ENCODE data around the gene CDC42SE2.
"Not testable (repeated sequence)": the region's sequence is repeated elsewhere in the genome, so short reads cannot be mapped to it uniquely, and the experiment has no call there.

CDC42SE2 gene

DNA sequence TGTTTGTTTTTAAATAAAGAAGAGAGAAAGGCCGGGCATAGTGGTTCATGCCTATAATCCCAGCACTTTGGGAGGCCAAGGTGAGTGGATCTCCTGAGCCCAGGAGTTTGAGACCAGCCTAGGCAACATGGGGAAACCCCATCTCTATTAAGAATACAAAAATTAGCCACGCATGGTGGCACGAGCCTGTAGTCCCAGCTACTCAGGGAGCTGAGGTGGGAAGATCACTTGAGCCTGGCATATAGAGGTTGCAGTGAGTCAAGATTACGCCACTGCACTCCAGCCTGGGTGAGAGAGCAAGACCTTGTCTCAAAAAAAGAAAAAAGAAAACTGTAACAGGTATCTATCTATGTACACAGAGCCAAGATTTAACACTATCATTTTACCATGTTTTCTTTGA, 34.2 kb upstream of the CDC42SE2 start:
- Mint-ChIP-seq H3K36me3 (ENCODE audit: low read depth) (no peaks in the 10 kb centered on the region), H3K4me3 (no peak overlapping the region), H3K27me3 (ENCODE audit: low read depth) (no peaks in the 10 kb centered on the region), H3K4me1 (ENCODE audit: low read depth) (peaks cover 4% of the 10 kb centered on the region), H3K27ac (no peak overlapping the region), H3K9me3 (no peaks in the 10 kb centered on the region)

DNA sequence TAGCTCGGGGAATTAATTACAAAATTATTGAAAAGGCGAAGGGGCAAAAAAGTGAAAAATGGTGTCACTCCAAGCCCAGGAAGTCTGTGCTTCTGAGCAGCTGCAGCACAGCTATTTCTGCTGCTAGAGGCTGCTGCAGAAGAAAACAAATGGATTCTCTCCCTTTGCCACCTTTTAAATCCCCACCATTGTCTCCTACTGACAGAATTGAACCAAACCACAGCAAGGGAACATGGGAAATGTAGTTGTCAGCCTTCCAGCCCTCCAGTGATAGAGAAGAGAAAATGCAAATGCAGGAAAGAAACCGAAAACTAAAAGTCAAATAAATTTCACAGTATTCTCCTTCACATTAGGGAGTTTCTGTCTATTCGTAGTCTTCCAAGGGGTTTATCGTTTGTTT, 33.4 kb upstream of the CDC42SE2 start:
- H3K27me3 Mint-ChIP-seq (ENCODE audit: low read depth), result no peaks in the 10 kb centered on the region
- H3K27ac Mint-ChIP-seq, result no peak overlapping the region
- H3K9me3 Mint-ChIP-seq, result no peaks in the 10 kb centered on the region
- H3K4me1 Mint-ChIP-seq (ENCODE audit: low read depth), result peaks cover 4% of the 10 kb centered on the region
- no peaks in the 10 kb centered on the region for H3K36me3 Mint-ChIP-seq (ENCODE audit: low read depth)
- no peak overlapping the region for H3K4me3 Mint-ChIP-seq

DNA sequence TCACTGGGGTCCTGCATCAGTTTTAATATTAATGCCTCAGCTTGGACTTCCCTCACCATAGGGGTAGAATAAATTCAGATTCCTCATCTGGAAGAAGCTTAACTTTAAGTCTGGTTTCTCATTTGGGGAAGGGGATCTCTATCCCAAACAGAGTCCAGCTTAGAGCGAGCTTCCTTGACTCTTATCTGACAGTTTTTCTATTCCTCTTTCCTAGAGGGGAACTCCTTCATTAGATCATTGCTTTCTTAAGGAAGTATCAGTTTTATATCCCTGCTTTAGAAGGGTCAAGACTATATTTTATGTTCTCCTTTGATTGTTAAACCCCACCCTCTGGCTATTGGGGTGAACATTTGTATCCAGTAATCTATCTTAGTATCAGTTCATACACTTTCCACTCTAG, 24.2 kb upstream of the CDC42SE2 start:
- Mint-ChIP-seq H3K9me3 (peaks cover 2% of the 10 kb centered on the region), H3K4me1 (ENCODE audit: low read depth) (peaks cover 7% of the 10 kb centered on the region), H3K27ac (no peak overlapping the region), H3K27me3 (ENCODE audit: low read depth) (no peaks in the 10 kb centered on the region), H3K4me3 (no peak overlapping the region), H3K36me3 (ENCODE audit: low read depth) (peaks cover 6% of the 10 kb centered on the region)

DNA sequence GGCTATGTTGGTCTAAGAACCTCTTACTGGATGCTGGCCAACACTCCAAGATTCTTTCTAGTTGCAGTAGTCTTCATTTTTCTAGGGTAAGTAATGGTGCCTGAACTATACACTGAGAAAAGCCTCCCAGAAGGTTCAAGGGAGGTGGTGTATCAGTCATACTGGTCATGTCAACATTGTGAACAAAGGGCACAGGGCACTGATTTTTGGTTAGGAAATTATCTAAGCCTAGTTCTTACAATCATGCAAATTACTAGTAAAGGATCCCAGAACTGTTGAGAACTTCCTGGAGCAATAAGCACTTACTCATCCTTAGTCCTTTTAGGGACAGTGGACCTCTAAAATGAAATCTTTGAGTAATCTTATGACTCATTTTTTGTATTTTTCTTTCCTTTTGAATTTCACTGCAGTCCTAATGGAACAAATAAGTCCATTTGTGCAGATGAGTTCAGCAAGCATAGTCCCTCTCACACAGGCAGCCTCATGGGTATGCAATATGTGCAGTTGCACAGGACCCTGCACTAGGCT, 21.1 kb upstream of the CDC42SE2 start:
- peaks cover 15% of the 10 kb centered on the region for H3K36me3 Mint-ChIP-seq (ENCODE audit: low read depth)
- H3K4me3 Mint-ChIP-seq, result no peak overlapping the region
- peaks cover 9% of the 10 kb centered on the region for H3K4me1 Mint-ChIP-seq (ENCODE audit: low read depth)
- peaks cover 10% of the 10 kb centered on the region for H3K9me3 Mint-ChIP-seq
- H3K27me3 Mint-ChIP-seq (ENCODE audit: low read depth), result no peaks in the 10 kb centered on the region
- no peak overlapping the region for H3K27ac Mint-ChIP-seq

DNA sequence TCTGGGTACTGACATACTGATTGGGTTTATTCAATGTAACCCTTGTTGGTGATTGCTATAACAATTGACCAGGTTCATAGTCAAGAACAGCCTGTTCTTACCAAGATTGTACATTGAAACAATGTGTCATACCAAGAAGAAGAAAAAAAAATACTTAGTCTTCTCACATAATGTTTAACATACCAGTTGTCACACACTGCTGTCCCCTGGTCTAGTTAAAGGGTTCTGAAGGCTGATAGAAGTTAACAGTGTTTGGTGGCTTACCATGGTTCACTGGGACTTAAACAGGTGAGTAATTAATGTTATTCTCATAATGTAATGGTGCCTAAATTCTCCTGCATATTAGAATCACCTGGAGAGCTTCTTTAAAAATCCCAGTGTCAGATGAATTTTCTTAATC, 18.5 kb upstream of the CDC42SE2 start:
- Mint-ChIP-seq H3K27ac (no peak overlapping the region), H3K27me3 (ENCODE audit: low read depth) (no peaks in the 10 kb centered on the region), H3K4me3 (no peak overlapping the region), H3K9me3 (peaks cover 10% of the 10 kb centered on the region), H3K36me3 (ENCODE audit: low read depth) (peaks cover 15% of the 10 kb centered on the region), H3K4me1 (ENCODE audit: low read depth) (peaks cover 21% of the 10 kb centered on the region)

DNA sequence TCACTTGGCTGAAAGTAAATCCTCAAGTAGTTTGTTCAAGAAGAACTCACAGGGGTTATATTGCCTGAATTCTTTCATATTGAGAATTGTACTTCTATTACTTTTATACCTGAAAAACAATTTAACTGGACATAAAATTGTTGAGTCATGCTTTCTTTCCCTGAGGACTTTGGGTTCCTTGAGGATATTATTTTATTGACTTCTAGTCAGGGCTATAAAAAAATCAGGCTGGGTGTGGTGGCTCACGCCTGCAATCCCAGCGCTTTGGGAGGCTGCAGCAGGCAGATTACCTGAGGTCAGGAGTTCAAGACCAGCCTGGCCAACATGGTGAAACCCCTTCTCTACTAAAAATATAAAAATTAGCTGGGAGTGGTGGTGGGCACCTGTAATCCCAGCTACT, 17.9 kb upstream of the CDC42SE2 start:
- Mint-ChIP-seq H3K4me3 (no peak overlapping the region), H3K27ac (no peak overlapping the region), H3K36me3 (ENCODE audit: low read depth) (peaks cover 15% of the 10 kb centered on the region), H3K9me3 (peaks cover 10% of the 10 kb centered on the region), H3K27me3 (ENCODE audit: low read depth) (no peaks in the 10 kb centered on the region), H3K4me1 (ENCODE audit: low read depth) (peaks cover 25% of the 10 kb centered on the region)

DNA sequence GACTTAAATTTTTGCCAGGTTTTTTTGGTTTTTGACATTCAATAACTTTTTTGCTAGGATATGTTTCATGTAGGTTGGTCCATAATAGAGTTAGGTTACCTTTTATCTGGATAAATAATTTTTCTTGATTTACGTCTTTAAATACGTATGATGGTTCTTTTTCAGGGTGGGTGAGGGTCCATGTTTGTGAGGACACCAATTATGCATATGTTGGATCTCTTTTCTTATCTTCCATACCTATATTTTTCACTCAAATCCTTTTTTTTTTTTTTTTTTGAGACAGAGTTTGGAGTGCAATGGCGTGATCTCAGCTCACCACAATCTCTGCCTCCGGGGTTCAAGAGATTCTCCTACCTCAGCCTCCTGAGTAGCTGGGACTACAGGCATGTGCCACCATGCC, 17.3 kb upstream of the CDC42SE2 start:
- Mint-ChIP-seq H3K27me3 (ENCODE audit: low read depth) (no peaks in the 10 kb centered on the region), H3K27ac (no peak overlapping the region), H3K36me3 (ENCODE audit: low read depth) (peaks cover 15% of the 10 kb centered on the region), H3K9me3 (peaks cover 10% of the 10 kb centered on the region), H3K4me1 (ENCODE audit: low read depth) (peaks cover 30% of the 10 kb centered on the region), H3K4me3 (no peak overlapping the region)

DNA sequence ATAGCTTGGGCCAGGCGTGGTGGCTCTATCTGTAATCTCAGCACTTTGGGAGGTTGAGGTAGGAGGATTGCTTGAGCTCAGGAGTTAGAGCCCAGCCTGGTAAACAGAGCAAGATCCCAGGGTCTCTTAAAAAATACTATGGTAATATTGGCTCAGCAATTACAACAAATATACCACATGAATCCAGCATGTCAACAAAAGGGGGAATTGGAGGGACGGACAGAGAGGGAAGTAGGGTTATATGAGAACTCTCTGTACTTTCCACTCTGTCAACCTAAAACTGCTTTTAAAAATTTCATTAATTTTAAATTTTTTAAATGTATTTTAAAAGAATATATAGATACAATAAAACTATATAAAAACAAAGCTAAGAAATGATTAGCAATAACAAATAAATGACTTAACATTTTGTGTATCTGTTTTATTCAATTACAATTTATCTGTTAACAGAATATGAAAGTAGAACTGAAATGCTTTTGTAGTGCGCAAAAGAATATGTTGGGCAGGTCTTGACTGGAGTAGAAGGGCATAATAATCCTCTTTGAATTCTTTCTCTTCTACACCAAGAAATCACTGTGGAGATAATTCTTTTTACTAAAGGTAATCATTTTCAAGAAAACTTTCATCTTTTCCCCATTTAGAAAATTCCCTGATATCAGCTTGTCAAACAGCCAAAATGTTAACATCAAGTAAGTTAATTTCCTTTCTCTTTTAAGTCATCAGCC, 12.9 kb upstream of the CDC42SE2 start:
- H3K4me3 Mint-ChIP-seq, result peak overlapping the region; percentile 80
- peaks cover 44% of the 10 kb centered on the region for H3K4me1 Mint-ChIP-seq (ENCODE audit: low read depth)
- peak overlapping the region; percentile 94 for H3K27ac Mint-ChIP-seq
- peaks cover 1% of the 10 kb centered on the region for H3K9me3 Mint-ChIP-seq
- no peaks in the 10 kb centered on the region for H3K27me3 Mint-ChIP-seq (ENCODE audit: low read depth)
- peaks cover 8% of the 10 kb centered on the region for H3K36me3 Mint-ChIP-seq (ENCODE audit: low read depth)

DNA sequence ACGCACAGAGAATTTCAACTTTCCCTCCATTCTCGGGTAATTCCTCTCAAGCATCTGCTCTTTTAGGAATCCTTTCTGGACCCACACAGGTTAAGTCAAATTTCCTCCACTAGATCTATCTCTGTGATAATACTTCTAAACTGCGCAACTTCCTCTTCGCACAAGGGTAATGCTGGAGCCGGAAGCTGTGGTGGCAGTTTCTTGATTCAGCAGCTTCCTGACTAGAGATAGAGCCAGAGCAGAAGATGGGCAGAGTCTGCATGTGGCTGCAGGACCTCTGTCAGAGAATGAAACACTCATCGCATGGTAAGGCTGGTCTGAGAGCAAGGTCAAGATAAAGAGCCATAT, 11.1 kb upstream of the CDC42SE2 start:
- Mint-ChIP-seq H3K27me3 (ENCODE audit: low read depth) (no peaks in the 10 kb centered on the region), H3K27ac (peak overlapping the region; percentile 90), H3K9me3 (no peaks in the 10 kb centered on the region), H3K4me1 (ENCODE audit: low read depth) (peaks cover 56% of the 10 kb centered on the region), H3K36me3 (ENCODE audit: low read depth) (peaks cover 15% of the 10 kb centered on the region), H3K4me3 (peak overlapping the region; percentile 92)

DNA sequence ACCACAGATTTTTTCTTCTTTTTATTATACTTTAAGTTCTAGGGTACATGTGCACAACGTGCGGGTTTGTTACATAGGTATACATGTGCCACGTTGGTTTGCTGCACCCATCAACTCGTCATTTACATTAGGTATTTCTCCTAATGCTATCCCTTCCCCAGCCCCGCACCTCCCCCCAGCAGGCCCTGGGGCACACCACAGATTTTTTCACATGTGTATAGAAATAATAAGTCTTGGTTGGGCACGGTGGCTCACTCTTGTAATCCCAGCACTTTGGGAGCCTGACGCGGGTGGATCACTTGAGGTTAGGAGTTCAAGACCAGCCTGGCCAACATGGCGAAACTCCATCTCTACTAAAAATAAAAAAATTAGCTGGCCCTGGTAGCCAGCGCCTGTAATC, 9.8 kb upstream of the CDC42SE2 start:
- H3K4me3 Mint-ChIP-seq, result peak overlapping the region; percentile 92
- peaks cover 23% of the 10 kb centered on the region for H3K36me3 Mint-ChIP-seq (ENCODE audit: low read depth)
- not testable (repeated sequence) for H3K27me3 Mint-ChIP-seq (ENCODE audit: low read depth); H3K9me3 Mint-ChIP-seq
- H3K27ac Mint-ChIP-seq, result peak overlapping the region; percentile 88
- H3K4me1 Mint-ChIP-seq (ENCODE audit: low read depth), result peaks cover 68% of the 10 kb centered on the region

DNA sequence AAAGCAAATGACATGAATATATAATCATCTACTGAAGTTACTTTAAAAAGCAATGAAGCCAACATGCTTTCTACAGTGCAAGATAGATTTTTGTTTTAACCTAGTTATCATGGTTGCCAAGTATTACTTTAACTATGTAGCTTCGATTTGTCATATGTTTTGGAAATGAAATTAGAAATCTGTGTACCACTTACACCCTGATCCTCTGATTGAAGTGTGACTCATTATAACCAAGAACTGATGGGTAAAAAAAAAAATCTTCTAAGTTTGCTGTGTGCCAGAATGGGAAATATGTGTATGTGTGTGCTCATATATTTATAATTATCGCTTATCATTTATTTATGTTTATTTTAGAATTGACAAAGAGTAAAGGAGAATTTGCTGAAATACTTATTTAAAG, 9.1 kb upstream of the CDC42SE2 start:
- Mint-ChIP-seq H3K4me3 (peak overlapping the region; percentile 92), H3K36me3 (ENCODE audit: low read depth) (peaks cover 28% of the 10 kb centered on the region), H3K27ac (peak overlapping the region; percentile 88), H3K9me3 (no peaks in the 10 kb centered on the region), H3K27me3 (ENCODE audit: low read depth) (no peaks in the 10 kb centered on the region), H3K4me1 (ENCODE audit: low read depth) (peaks cover 68% of the 10 kb centered on the region)

DNA sequence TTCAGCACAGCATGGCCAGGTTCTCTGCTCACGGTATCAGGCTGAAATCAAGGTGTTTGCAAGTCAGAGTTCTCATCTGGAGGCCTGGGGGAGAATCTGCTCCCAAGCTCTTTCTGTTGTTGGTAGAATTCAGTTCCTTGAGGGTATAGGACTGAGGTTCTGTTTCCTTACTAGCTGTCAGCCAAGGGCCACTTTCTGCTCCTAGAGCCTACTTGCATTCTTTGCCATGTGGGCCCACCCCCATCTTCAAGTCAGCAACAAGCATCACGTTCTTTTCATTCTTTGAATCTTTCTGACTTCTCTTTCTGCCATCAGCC, 7.4 kb upstream of the CDC42SE2 start:
- Mint-ChIP-seq H3K4me1 (ENCODE audit: low read depth) (peaks cover 53% of the 10 kb centered on the region), H3K27ac (peak overlapping the region; percentile 91), H3K36me3 (ENCODE audit: low read depth) (peaks cover 31% of the 10 kb centered on the region), H3K4me3 (peak overlapping the region; percentile 33), H3K27me3 (ENCODE audit: low read depth) (no peaks in the 10 kb centered on the region), H3K9me3 (no peaks in the 10 kb centered on the region)

DNA sequence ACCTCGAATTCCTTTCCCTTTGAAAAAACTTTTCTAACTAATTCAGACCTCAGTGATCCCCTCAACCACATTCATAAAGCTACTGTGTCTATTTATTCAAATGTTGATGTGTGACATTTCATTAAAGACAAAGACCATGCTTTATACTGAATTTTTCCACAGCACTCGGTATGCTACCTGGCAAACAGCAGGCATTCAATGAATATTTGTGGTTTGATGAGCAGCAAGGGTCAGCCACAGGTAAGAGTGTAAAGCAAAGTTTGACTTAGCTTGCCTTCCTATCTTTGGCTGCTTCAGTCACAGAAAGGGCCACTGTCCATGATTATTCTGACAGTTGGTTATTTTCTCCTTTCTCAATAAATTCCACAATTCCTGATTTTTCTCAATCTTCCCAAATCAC, 5.1 kb upstream of the CDC42SE2 start:
- no peaks in the 10 kb centered on the region for H3K9me3 Mint-ChIP-seq
- peak overlapping the region; percentile 91 for H3K27ac Mint-ChIP-seq
- H3K4me1 Mint-ChIP-seq (ENCODE audit: low read depth), result peaks cover 52% of the 10 kb centered on the region
- H3K36me3 Mint-ChIP-seq (ENCODE audit: low read depth), result peaks cover 31% of the 10 kb centered on the region
- H3K4me3 Mint-ChIP-seq, result peak overlapping the region; percentile 64
- no peaks in the 10 kb centered on the region for H3K27me3 Mint-ChIP-seq (ENCODE audit: low read depth)

DNA sequence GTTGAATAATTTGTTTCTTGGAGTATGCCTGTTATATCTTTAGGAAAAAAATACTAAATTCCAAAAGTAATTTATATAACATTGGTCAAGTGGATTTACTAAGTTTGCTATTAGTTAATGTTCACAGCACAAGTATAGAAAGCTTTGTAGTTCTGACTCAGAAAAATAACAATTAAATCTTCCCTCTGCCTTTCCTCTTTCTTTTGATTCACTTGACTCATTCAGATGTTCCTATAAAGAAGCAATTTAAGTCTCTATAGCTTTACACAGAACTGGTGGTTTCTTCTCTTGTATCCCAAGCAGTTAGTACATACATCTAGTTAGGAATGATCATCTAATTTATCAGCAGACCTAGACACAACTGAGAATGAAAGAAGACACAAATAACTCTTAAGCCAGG, 4.5 kb upstream of the CDC42SE2 start:
- Mint-ChIP-seq H3K27ac (peak overlapping the region; percentile 65), H3K27me3 (ENCODE audit: low read depth) (no peaks in the 10 kb centered on the region), H3K4me3 (peak overlapping the region; percentile 45), H3K4me1 (ENCODE audit: low read depth) (peaks cover 48% of the 10 kb centered on the region), H3K9me3 (no peaks in the 10 kb centered on the region), H3K36me3 (ENCODE audit: low read depth) (peaks cover 31% of the 10 kb centered on the region)

DNA sequence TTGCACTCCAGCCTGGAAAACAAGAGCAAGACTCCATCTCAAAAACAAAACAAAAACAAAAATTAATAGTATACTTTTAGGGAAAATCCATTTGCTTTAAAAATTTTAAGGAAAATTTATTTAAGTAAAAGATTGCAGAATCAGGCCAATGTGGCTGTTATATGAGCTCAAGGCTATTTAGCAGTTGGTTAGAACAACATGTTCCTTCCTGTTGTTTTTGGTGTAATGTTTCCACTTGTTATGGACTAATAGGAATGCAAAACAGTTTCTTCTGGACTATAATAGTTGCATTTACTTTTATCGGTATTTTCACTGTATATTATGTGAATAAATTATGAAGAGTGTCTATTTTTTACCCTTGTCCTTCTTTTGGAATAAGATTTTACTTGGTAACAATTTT, 3.0 kb upstream of the CDC42SE2 start:
- Mint-ChIP-seq H3K27me3 (ENCODE audit: low read depth) (no peaks in the 10 kb centered on the region), H3K4me1 (ENCODE audit: low read depth) (peaks cover 40% of the 10 kb centered on the region), H3K4me3 (no peak overlapping the region), H3K36me3 (ENCODE audit: low read depth) (peaks cover 38% of the 10 kb centered on the region), H3K9me3 (no peaks in the 10 kb centered on the region), H3K27ac (no peak overlapping the region)

DNA sequence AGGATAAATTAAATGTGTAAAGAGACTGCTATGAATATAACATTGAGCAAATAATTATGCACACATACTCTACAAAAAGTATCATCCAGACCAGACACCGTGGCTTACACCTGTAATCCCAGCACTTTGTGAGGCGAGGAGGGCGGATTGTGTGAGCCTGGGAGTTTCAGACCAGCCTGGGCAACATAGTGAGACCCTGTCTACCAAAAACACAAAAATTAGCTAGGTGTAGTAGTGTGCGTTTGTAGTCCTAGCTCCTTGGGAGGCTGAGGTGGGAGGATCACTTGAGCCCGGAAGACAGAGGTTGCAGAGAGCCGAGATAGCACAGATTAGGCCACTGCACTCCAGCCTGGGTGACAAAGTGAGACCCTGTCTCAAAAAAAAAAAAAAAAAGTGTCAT, 2.4 kb upstream of the CDC42SE2 start:
- Mint-ChIP-seq H3K27me3 (ENCODE audit: low read depth) (no peaks in the 10 kb centered on the region), H3K36me3 (ENCODE audit: low read depth) (peaks cover 34% of the 10 kb centered on the region), H3K27ac (no peak overlapping the region), H3K9me3 (no peaks in the 10 kb centered on the region), H3K4me1 (ENCODE audit: low read depth) (peaks cover 34% of the 10 kb centered on the region), H3K4me3 (no peak overlapping the region)
